Endodermal cell (in vitro differentiated cells): ENCODE results near the gene MFAP1. TPM values are rescaled to one million over a fixed set of nuclear protein-coding genes. Genes with fewer than 3 reads are reported as not detected.
A peak's percentile ranks its signal among the peaks of the same experiment; 100 is the strongest.

Experiments used
- DNase-seq: peaks from one replicate; pipeline ENCODE4 v3.0.0-alpha.2; 2017
- H3K27ac ChIP-seq: 2 replicates; pipeline ENCODE4 v1.5.1; 2013; ENCODE audit warnings: mild to moderate bottlenecking, low read depth, low read length, moderate library complexity
- H3K27me3 ChIP-seq: 2 replicates; pipeline ENCODE4 v1.6.1; 2013; ENCODE audit warnings: mild to moderate bottlenecking, low read length, moderate library complexity; ENCODE audit not compliant: insufficient read depth, control insufficient read depth, poor library complexity, severe bottlenecking
- H3K36me3 ChIP-seq: 2 replicates; pipeline ENCODE4 v1.7.0; 2013; ENCODE audit warnings: mild to moderate bottlenecking, low read length, moderate library complexity; ENCODE audit not compliant: control insufficient read depth, insufficient read depth
- H3K4me1 ChIP-seq: one replicate; pipeline ENCODE4 v1.7.0; 2013; ENCODE audit warnings: low read length; ENCODE audit not compliant: control insufficient read depth, insufficient read depth
- H3K4me3 ChIP-seq: 2 replicates; pipeline ENCODE4 v1.5.1; 2013; ENCODE audit warnings: mild to moderate bottlenecking, low read length, moderate library complexity
- H3K9ac ChIP-seq: 2 replicates; pipeline ENCODE4 v1.6.1; 2013; ENCODE audit warnings: mild to moderate bottlenecking, low read length, moderate library complexity; ENCODE audit not compliant: poor library complexity, severe bottlenecking; ENCODE audit errors: extremely low read depth
- H3K9me3 ChIP-seq: 2 replicates; pipeline ENCODE4 v1.6.1; 2013; ENCODE audit warnings: mild to moderate bottlenecking, low read length, moderate library complexity; ENCODE audit not compliant: control insufficient read depth
- H3K27ac Mint-ChIP-seq: 2 replicates; pipeline ENCODE4 v1.8.0; 2020; ENCODE audit warnings: mixed read lengths
- H3K27me3 Mint-ChIP-seq: 2 replicates; pipeline ENCODE4 v1.8.0; 2021; ENCODE audit warnings: mild to moderate bottlenecking, mixed read lengths; ENCODE audit not compliant: insufficient read depth
- H3K36me3 Mint-ChIP-seq: 2 replicates; pipeline ENCODE4 v1.8.0; 2020; ENCODE audit warnings: low read depth, mixed read lengths
- H3K4me1 Mint-ChIP-seq: 2 replicates; pipeline ENCODE4 v1.8.0; 2020; ENCODE audit warnings: mixed read lengths
- H3K4me3 Mint-ChIP-seq: 2 replicates; pipeline ENCODE4 v1.8.0; 2020; ENCODE audit warnings: mild to moderate bottlenecking, moderate library complexity, mixed read lengths
- H3K9me3 Mint-ChIP-seq: 2 replicates; pipeline ENCODE4 v1.8.0; 2020; ENCODE audit warnings: mild to moderate bottlenecking, mixed read lengths
- WGBS, 2 experiments: methylation state at CpG; one replicate each; pipeline versions ENCODE4 v1.1.5 to v1.1.7; 2013; ENCODE audit warnings: missing lambda C conversion rate in 2 of 2, mixed read lengths in 1 of 2; ENCODE audit not compliant: insufficient coverage in 1 of 2, insufficient read length in 1 of 2; 5-methylcytosine and 5-hydroxymethylcytosine counted together
- microRNA-seq: library from miRNA; unstranded; fragments of <30 nt; microRNA quantifications from one replicate; pipeline ENCODE4 v1.2.0, GENCODE V29; 2020; ENCODE audit warnings: borderline microRNAs expressed
- total RNA-seq, 2 donors: library from RNA; stranded (reverse); fragmentation: NEBNext Ultra II Directional in 1 of 2; extraction: Animal tissue kit (Norgen Biotek cat#: 25700) in 1 of 2; gene quantifications; 2 replicates in 1 of 2; 3 replicates in 1 of 2; pipeline ENCODE4 v1.2.1, GENCODE V29; 2021
- TF ChIP-seq, protein P1 (sequence below): fragments of 200-600 bp; sonication (generic); conservative IDR thresholded peaks from 2 replicates; pipeline ENCODE4 v1.5.0; 2021; ENCODE audit warnings: antibody characterized with exemption, mild to moderate bottlenecking

Gene MFAP1
- total RNA-seq, 2 donors from 2014 or later = 35.3 to 48.5 TPM

DNA sequence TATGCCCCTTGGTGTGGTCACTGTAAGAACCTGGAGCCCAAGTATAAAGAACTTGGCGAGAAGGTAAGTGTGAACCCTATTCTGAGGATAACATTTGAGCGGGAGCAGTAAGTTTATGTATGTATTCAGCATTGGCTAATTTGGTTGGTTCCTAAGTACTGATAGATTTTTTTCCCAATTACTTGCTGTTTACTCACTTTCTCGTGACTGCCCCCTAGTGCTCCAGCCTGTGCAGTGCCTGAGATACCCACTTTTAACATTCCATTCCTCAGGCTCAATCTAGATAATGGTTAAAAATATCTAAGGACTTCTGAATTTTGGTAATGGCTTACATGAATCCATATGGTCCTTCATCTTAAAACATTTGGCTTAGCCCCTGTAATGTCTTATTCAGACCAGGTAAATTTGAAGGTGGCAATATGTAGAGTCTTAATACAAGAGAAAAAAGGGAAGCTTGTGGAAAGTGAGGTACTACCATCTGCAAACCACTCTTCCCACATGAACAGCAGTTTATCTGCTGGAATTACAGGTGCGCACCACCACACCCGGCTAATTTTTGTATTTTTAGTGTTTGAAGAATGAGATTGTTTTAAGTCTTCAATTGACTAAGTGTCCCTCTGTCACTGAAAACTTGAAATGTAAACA, 54.8 kb downstream of the MFAP1 start:
- TF ChIP-seq, protein P1, sequence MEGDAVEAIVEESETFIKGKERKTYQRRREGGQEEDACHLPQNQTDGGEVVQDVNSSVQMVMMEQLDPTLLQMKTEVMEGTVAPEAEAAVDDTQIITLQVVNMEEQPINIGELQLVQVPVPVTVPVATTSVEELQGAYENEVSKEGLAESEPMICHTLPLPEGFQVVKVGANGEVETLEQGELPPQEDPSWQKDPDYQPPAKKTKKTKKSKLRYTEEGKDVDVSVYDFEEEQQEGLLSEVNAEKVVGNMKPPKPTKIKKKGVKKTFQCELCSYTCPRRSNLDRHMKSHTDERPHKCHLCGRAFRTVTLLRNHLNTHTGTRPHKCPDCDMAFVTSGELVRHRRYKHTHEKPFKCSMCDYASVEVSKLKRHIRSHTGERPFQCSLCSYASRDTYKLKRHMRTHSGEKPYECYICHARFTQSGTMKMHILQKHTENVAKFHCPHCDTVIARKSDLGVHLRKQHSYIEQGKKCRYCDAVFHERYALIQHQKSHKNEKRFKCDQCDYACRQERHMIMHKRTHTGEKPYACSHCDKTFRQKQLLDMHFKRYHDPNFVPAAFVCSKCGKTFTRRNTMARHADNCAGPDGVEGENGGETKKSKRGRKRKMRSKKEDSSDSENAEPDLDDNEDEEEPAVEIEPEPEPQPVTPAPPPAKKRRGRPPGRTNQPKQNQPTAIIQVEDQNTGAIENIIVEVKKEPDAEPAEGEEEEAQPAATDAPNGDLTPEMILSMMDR = peak; percentile 92
- H3K9me3 ChIP-seq = no peaks in the 10 kb centered on the region
- Mint-ChIP-seq H3K27me3 (no peaks in the 10 kb centered on the region), H3K36me3 (peaks cover 81% of the 10 kb centered on the region), H3K27ac (peak overlapping the region; percentile 64), H3K4me1 (no peaks in the 10 kb centered on the region), H3K9me3 (no peaks in the 10 kb centered on the region), H3K4me3 (no peak overlapping the region)
- H3K27ac ChIP-seq = no peak overlapping the region
- WGBS, 2 experiments = 64 to 92% methylated on average over 2 to 5 of the region's 5 CpGs
- H3K4me1 ChIP-seq = no peaks in the 10 kb centered on the region
- DNase-seq = peak; percentile 89
- H3K27me3 ChIP-seq = no peaks in the 10 kb centered on the region
- peaks cover 89% of the 10 kb centered on the region for H3K36me3 ChIP-seq
- H3K9ac ChIP-seq = no peak overlapping the region
- H3K4me3 ChIP-seq = no peak overlapping the region

DNA sequence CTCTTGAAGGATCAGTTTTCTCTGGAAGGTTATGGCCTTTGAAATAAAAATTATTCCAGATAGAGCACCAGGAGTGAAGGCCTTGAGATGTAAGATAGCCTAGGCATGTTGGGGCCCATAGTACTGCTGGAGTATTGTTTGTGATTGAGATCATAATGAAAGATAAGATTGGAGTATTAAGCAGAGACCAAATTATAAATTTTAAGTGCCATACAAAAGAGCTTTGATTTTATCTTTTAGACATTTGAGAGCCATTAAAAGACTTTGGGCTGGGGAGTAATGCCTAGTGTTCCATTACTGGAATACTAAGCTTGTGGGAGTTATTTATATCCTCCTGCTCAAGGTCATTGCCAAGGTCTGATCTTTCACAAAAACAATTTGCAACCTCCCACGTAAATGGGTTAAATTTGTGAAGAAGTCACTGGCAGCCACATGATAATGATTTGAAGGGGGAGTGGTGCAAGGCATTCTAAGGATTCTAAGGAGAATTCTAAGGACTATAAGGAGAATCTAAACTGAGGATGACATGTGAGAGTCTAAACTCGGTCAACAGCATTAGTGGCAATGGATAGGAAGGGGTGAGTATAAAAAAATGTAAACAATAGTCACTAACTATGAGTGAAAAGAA, 60.6 kb downstream of the MFAP1 start:
- no peak overlapping the region for H3K27ac Mint-ChIP-seq
- H3K36me3 Mint-ChIP-seq = peaks cover 85% of the 10 kb centered on the region
- H3K9me3 Mint-ChIP-seq = no peaks in the 10 kb centered on the region
- no peaks in the 10 kb centered on the region for H3K9me3 ChIP-seq
- no peak overlapping the region for H3K4me3 Mint-ChIP-seq
- TF ChIP-seq, protein P1 = no peak
- no peaks in the 10 kb centered on the region for H3K27me3 Mint-ChIP-seq
- no peaks in the 10 kb centered on the region for H3K27me3 ChIP-seq
- no peak overlapping the region for H3K9ac ChIP-seq
- H3K4me1 ChIP-seq = no peaks in the 10 kb centered on the region
- no peaks in the 10 kb centered on the region for H3K4me1 Mint-ChIP-seq
- no peak for DNase-seq
- H3K27ac ChIP-seq = no peak overlapping the region
- 92 to 100% methylated on average over 1 to 2 of the region's 2 CpGs for WGBS, 2 experiments
- H3K36me3 ChIP-seq = peaks cover 90% of the 10 kb centered on the region
- H3K4me3 ChIP-seq = no peak overlapping the region

DNA sequence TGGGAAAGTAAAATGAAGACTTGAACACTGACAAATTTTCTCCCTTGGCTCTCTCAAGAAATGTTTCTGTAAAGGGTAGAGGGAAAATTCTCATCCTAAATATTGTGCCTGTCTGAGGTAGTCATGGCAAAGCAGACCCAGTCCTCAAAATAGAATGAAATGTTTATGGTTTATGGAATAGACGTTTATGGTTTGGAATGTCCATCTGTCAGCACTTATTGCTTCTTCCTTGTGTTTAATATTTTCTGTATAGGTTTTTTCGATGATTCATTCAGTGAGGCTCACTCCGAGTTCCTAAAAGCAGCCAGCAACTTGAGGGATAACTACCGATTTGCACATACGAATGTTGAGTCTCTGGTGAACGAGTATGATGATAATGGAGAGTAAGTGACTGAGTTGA, 61.7 kb downstream of the MFAP1 start:
- no peak overlapping the region for H3K27ac ChIP-seq
- H3K9ac ChIP-seq = no peak overlapping the region
- no peaks in the 10 kb centered on the region for H3K4me1 Mint-ChIP-seq
- no peaks in the 10 kb centered on the region for H3K27me3 Mint-ChIP-seq
- H3K36me3 ChIP-seq = peaks cover 90% of the 10 kb centered on the region
- H3K4me3 Mint-ChIP-seq = no peak overlapping the region
- no peak for DNase-seq
- H3K9me3 ChIP-seq = no peaks in the 10 kb centered on the region
- TF ChIP-seq, protein P1 = no peak
- no peaks in the 10 kb centered on the region for H3K27me3 ChIP-seq
- WGBS, 2 experiments = 96% methylated on average over 4 to 6 of the region's 6 CpGs
- H3K4me3 ChIP-seq = no peak overlapping the region
- no peaks in the 10 kb centered on the region for H3K9me3 Mint-ChIP-seq
- peaks cover 80% of the 10 kb centered on the region for H3K36me3 Mint-ChIP-seq
- peak overlapping the region; percentile 38 for H3K27ac Mint-ChIP-seq
- H3K4me1 ChIP-seq = no peaks in the 10 kb centered on the region

Small RNA genes lying within 50 kb of the gene (microRNA-seq; reads per million reads assigned to microRNA genes)
- gene MIR1282 = not detected

Other genes with a start within 250 kb of the MFAP1 start
- gene PPIP5K1, start 234.5 kb downstream of the MFAP1 start, total RNA-seq = 10 to 100 TPM in 1 of 2 donors, 1 to 10 TPM in 1; 3.3 to 16.0 TPM
- 1 to 10 TPM in 1 of 2 donors, under 1 TPM in 1; 0.58 to 4.0 TPM for gene CKMT1B, start 230.7 kb downstream of the MFAP1 start, total RNA-seq
- under 1 TPM in 1 of 2 donors, not detected in 1; 0.62 TPM for gene STRC, start 205.9 kb downstream of the MFAP1 start, total RNA-seq
- gene CATSPER2, start 175.8 kb downstream of the MFAP1 start, total RNA-seq = 1 to 10 TPM; 1.2 to 1.5 TPM
- 1 to 10 TPM in 1 of 2 donors, under 1 TPM in 1; 0.55 to 4.4 TPM for gene CKMT1A, start 130.8 kb downstream of the MFAP1 start, total RNA-seq
- 100 to 1,000 TPM; 578 to 589 TPM for gene PDIA3, start 78.3 kb downstream of the MFAP1 start, total RNA-seq
- gene ELL3, start 47.7 kb downstream of the MFAP1 start, total RNA-seq = 1 to 10 TPM; 1.3 to 2.4 TPM
- gene SERF2, start 32.4 kb downstream of the MFAP1 start, total RNA-seq = 100 to 1,000 TPM; 613 to 648 TPM
- gene SERINC4, start 24.5 kb downstream of the MFAP1 start, total RNA-seq = under 1 TPM in 1 of 2 donors, not detected in 1; 0.18 TPM
- 10 to 100 TPM; 11.3 to 18.5 TPM for gene HYPK, start 24.1 kb downstream of the MFAP1 start, total RNA-seq
- 10 to 100 TPM; 22.6 to 34.4 TPM for gene WDR76, start 2.3 kb upstream of the MFAP1 start, total RNA-seq